ENCODE measurements around the gene IFNAR2.

Gene IFNAR2

DNA sequence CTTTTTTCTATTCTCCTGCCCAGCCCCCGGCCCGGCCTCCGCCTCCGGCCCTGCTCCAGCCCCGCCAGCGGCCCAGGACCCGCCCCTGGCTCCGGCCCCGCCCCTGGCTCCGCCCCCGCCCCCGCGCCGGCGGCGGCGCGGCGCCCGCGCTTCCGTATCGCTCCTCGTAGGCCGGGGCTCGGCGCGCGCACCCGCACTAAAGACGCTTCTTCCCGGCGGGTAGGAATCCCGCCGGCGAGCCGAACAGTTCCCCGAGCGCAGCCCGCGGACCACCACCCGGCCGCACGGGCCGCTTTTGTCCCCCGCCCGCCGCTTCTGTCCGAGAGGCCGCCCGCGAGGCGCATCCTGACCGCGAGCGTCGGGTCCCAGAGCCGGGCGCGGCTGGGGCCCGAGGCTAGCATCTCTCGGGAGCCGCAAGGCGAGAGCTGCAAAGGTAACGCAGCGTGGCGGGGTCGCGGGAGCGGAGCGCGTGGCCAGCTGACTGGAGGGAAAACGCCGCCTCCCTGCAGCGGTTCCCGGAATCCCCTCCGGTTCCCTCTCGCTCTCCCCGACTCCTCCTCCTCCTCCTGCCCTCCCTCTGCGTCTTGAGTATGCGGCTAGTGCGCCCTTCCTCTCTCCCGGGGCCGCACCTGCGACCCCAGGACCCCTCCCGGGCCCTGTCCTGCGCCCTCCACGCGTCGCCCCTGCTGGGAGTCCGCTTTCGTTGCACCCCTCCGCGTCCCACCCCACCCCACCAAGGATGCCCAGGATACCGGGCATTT is at the start of gene IFNAR2:
Gene IFNAR2 (plus strand): TSS at position 155 of the 761 bp plus-strand sequence. CDS start 11,985 bp downstream, outside the sequence.
- DNase-seq, result peak; percentile 76

DNA sequence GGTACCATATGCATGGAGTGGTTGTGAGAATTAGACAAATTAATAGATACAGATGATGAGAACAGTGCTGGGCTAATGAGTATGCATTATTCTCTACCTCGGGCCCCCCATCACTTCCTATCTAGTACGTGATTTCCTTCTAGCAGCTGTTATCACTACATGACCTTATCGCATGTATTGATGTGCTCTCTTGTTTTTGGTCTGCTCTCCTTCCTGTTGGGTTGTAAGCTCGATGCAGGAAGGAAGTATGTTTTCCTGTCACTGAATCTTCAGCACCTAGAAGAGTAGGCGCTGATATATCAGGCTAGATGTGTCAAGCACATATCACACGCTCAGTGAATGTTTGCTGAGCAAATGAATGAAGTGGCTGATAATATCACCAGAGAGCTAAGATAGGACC is 43.9 kb upstream of the IFNAR2 start:
- DNase-seq, result no peak

DNA sequence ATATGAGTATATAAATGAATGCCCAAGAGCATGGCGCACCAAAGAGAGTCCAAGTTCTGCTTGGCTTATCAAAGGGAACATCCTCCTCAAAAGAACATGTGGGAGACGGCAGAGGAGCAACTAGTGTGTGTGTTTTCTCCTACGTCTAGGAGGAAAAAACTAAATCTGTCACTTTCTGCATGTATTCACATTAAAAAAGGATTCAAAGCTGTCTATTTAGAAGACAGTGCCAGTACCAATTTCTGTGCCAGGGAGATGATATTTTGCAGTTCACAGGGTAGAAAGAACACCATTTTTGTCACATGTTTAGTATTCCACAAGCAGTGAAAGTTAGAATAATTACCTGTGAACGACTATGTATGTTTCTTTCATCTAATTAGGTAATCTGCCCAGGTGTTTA is 42.5 kb upstream of the IFNAR2 start:
- DNase-seq, result no peak

DNA sequence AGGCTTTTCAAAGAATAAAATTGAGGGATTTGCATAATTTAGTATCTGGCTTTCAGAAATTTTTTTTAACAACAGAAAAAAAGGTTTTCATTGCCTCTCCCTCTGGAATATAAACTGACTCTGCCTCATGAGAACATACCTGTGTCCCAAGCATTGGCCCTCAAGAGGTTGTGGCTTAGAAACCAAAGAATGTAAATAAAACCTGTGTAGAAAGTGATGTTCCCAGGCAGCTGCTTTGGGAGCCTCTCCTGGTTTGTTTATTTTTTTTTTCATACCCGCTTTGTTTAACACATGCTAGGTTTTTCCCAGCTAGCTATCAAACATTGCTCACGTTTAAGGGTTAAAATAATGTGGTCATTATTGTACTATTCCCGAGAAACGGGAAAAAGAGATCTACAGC is 40.5 kb upstream of the IFNAR2 start:
- no peak for DNase-seq

DNA sequence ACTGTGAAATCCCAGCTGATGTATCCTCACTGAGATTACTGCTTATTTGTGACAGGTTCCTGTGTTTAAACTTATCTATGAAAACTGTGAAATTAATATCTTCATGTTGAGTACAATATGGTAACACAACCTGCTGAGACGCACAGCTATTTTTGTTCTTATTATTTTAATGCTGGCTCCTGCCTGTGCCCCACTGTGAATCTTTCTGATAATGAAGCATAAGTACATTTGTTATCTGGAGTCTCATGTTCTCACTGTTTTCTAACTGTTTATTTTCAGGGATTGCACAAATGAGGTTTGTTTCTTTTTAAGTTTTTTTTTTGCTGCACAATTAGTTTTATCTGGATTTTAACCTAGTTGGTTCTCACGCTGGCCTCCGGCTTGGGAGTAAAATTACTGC is 39.9 kb upstream of the IFNAR2 start:
- DNase-seq, result no peak

DNA sequence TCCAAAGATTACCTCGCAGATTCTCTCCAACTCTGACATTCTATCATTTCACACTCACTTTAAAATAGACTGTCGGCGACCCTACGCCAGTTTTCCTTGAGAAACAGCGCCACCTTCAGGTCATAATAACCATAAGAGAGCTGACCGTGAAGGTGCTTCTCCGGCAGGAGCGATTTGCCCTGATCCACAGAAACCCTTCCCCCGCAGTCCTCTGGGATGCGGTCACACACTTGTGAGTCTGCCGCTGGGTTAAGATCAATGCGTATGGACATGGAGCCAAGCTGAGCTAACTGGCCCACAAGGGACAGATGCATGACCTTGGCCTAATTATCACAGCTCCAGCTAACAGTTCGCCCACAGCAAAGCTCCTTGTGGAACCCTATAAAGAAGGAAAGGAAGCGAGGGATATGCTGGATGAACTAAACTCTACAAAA is 32.8 kb upstream of the IFNAR2 start:
- DNase-seq, result peak; percentile 24

DNA sequence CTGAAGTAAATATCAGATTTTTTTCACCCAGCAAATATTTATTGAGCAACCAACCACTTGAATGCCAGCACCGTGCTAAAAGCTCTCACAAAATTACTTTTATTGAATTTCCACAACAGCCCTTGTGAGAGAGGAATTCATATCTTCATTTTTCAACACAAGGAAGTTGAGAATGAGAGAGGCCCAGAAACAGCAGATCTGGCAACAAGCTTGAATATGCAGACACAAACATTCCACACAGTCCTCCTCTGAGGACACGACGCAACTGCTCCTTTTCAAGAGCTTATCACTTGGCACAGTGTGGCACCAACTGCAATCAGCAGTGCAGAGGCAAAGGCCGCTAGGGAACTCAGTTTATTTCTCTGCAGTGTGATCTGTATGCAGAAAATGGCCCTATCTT is 32.2 kb upstream of the IFNAR2 start:
- DNase-seq, result no peak

DNA sequence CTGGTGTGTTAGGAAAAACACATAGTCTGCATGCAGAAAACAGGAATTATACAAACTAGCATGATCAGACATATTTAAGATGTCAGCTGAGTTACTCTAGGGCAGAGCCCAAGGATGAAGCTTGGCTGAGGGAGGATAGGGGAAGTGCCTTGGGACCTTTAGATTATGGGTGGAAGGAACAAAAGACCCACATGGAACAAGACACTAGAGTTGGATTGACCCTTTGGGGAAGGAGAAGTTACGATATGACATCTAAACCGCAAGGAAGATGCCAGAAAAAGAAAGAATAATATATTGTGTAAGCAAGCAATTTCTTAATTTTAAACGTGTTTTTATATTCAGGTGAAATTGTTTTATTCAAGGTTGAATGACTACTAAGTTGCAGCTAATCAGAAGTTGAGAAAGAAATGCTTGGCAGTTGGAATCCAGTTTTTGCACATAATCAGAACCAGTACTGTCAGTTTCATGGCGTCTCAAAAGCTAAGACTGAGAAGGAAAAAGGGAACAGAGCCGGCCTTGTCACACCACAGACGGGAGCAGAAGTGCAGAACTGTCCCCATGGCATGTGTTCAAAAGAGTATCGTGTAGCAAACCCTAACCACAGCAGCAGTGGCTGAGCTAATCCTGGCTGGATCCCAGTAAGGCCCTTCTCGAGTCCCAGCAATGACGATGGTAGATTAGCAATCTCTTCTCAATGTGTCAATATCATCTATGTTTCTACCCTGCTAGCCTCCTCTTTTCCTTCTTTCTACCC is 31.2 kb upstream of the IFNAR2 start:
- DNase-seq, result no peak

DNA sequence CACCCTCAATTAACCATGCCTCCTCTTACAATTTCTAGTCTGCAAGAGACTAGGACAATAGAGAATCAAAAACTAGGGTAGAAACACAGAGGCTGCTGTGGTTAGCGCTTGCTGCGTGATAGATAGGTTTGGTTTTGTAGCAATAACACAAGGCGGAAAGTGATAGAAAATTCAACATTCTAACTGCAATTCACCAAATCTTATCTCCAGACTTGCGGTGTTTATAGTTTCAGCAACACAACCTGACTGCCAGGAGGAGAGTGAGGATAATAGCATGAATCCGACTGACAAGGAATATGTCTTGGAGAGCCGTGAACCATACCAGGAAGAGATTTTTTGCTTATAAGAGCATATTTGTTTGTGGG is 30.7 kb upstream of the IFNAR2 start:
- no peak for DNase-seq

DNA sequence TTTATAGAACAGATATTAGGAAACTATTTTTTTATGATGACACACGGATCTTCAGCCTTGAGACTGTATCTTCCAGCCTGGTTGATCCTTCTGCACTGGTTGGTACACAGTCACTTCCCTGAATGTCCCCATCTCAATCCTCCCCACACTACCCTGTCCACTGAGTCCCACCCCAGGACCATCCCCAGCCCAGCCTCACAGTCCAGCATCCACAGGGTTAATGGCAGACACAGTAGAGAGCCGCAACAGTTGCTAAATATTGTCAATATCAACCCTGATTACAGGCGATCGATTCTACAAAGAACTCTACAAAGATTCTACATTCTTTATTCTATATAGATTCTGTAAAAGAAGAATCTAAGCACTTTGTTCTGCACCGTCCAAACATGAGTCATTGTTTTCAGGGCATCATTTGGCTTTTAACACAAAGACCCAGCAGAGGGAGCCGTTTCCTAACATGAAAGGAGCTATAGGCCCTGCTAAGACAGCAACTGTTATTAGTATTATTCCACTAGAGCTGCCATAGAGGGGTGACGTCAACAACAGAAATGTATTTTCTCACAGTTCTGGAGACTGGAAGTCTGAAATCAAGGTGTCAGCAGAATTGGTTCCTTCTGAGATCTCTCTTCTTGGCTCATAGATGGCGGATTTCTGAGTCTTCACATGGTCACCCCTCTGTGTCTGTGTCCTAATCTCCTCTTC is 30.1 kb upstream of the IFNAR2 start:
- DNase-seq, result peak; percentile 65

DNA sequence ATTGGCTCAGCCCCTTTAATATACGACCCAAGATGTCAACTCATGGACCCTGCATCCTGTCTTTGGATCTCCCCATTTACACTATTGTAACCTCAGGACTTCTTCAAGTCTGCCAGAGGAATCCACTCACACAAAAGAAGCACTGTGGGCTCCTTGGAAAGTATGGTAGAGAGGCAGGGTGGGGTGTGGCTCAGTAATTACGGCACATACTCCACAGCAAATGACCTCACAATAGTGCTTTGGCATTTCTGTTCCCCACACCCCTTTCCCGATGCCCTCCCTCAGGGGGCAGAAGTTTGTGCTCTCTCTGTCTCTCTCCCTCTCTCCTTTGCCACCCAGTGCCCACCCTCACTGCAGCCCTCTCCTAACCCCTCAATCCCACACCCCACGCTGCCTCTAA is 27.8 kb upstream of the IFNAR2 start:
- no peak for DNase-seq

DNA sequence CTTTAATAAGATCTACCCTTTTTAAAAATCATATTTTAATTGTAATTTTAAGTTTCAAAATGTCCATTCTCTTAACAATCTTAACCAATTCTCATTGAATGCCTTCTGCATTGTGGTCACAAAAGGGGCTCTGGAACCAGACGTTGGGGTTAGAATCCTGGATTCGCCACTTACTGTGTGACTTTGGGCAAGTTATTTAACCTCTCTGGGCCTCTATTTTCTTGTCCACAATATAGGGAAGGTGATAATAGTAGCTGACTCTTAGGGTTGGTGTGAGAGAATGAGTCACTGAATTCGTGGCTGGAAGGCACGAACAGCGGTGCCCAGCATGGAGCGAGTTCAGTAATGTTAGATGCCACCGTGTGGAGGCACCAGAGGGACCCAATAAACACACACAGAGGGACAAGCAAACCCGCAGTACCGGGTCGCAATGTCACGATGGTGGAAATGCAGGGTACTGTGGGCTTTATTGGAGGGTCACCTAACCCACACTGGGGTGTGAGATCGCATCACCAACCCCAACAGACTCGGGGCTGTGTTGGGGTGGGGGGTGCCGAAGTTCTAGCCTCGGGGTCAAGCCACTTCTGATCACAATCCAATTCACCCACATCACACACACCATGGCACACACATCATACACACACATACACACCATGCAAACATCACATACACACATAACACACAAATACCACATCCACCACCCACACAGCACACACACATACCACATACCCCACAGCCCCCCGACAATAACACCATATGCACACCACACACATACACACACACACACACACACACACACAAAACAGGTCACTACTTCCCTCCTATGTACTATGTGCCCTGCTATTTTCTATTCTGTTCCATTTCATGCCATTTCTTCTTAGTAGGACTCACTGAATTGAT is 27.0 kb upstream of the IFNAR2 start:
- no peak for DNase-seq

DNA sequence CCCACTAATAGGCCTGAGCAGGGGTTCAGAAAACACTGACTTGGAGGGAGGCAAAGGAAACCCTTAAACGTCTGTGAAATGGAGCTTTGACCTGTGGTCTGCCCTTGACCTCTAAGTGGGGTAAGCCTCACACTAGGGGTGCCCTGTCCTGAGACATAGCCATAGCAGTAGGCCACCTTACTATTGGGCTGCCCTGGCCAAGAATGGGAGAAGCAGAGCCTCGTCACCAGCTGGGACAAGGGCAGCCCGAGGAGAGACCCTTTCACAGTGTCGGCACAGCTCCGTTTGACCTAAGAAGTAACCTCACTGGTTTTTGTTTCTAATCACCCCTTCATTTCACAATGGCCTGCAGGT is 26.4 kb upstream of the IFNAR2 start:
- no peak for DNase-seq

DNA sequence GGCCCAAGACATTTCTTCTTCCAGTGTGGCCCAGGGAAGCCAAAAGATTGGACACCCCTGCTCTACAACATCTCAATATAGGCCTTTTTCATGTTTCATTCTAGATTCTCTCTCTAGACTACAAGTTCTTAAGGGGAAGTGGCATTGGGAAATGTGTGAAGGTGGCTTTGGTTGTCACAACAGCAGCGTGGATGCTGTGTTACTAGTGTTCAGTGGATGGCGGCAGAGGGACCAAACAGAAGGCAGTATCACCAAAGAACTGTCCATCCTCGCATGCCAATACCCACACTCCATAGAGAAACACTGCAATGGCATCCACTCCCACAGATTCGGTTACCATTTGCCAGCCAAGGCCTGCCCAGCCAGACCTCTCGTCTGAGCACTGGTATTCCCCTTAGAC is 24.3 kb upstream of the IFNAR2 start:
- DNase-seq, result no peak

DNA sequence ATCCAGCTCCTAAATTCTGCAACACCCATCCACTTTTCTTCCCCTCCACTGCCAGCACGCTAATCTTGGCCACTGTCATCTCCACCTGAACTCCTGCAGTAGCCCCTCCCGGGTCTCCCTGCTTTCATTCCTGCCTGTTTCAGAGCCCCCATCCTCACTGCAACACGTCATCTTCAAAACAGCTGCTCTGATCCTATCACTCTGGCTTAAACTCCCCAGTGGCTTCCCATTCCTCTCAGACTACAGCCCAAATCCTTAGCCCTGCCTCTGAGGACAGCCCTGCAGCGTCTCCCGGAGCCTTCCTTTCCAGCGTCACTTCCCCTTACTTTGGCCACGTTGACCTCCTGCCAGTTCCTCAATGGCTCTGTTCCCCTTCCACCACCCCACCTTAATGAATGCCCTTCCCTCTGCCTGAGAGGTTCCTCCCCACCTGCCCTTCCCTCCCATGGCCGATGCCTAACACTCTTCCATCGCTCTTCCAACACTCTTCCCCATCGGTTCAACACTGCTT is 22.9 kb upstream of the IFNAR2 start:
- no peak for DNase-seq

DNA sequence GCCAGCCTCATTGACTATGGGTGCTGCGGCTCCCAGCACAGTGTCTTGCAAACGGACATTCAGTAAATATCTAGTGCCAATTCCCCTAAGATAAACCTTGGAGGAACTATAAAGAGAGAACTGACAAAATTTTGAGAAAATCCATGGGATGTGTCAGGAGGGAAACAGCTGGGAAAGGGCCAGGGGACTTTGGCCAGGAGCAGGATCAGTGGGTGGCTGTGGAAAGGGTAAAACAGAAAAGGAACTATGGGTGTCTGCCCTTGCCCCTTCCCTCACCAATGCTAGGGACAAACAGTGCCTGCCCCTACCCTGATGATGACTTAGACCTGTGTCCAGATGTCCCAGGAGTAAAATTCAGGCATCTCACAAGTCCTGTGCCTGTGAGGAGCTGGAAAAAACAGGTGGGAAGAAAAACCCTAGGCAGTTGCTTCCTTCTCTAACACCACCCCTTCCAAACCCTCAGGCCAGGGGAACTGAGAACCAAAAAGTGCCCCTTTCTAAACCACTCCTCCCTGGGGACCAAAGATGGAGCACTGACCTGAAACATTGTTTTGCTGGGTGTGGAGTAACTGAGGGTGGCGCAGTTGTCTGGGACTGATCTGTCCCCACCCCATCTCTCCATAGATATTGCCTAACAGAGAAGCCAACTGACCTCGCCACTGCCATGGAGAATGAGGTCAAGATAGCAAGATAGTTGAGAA is 22.1 kb upstream of the IFNAR2 start:
- no peak for DNase-seq

DNA sequence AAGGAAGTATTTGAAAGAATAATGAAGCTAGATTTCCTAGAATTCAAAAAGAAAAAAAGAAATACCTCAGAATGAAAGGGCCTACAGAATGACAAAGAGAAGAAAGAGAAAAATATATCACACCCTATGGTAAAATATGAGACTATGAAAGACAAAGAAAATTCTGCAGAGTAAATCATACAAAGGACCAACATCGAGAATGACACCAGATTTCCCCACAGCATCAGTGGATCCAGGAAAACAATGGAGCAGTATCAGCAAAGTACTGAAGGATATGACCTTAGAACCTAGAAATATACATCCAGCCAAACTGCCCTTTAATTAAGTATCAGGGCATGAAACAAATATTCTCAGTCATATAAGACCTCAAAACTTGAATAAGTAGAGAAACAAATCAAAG is 21.2 kb upstream of the IFNAR2 start:
- DNase-seq, result no peak

DNA sequence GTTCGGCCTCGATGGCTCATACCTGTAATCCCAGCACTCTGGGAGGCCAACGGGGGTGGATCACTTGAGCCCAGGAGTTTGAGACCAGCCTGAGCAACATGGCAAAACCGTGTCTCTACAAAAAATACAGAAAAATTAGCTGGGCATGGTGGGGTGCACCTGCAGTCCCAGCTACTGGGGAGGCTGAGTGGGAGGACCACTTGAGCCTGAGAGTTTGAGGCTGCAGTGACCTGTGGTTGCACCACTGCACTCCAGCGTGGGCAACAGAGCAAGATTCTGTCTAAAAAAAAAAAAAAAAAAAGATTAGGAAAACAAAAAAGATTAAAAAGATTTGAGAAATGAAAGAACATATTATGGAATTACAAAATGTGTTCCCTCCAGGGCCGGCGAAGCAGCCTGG is 18.4 kb upstream of the IFNAR2 start:
- no peak for DNase-seq

DNA sequence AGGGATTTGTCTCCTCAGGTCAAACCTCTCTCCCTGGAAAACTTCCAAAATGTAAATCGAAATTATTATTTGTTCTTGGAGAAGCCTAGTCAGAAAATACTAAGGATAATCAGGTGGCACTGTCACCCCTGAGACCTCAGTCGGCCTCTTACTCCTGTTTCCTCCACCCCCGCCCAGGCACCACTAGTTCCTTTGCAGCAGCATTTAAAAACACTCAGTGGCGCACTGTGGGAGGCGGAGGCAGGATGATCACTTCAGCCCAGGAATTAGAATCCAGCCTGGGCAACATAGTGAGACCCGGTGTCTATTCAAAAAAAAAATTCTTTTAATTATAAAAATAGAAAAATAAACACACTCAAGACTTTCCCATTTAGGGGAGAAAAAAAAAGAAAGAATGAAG is 18.0 kb upstream of the IFNAR2 start:
- DNase-seq, result no peak

DNA sequence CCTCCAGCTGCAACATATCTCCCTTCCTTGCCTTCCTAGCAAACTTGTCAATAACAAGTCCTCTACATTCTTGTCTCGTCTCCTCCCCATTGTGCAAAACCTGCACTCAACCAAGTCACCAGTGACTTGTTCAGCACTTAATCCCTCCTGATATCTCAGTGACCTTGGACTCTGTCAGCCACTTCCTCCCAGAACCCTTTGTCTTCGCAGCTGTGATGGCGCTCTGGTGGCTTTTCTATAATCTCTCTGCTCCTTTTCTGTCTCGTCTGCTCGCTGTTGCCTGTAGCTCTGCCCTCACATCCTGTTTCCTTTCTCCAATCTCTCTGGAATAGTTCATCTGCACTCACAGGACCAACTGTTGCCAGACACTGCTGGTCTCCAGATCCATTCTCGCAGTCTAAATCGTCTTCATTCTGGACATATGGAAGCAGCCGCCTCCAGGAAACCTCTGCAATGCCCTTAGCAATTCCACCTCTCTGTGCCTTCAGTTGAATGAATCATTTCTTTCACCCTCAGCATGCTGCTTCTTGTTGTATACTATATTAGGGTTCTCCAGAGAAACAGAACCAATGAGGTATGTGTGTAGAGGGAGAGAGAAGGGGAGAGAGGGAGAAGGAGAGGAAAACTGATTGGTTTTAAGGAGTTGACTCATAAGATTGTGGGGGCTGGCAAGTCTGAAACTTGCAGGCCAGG is 17.4 kb upstream of the IFNAR2 start:
- DNase-seq, result no peak

DNA sequence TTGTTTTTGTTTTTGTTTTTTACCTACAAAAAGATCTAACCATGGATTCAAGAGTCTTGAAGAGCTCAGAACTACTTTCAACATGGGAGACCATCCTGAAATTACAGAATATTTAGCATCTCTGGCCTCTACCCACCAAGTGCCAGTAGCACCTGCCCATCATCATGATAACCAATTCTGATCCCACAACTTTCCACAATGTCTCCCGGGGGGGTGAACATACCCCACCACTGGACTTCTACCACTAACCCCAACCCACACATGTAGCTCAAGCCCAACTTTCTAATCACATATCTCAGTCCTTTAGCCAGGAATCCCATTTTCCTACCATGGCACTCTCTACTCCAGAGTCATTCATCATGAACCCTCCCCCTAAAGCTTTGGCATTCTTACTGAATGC is 15.7 kb upstream of the IFNAR2 start:
- DNase-seq, result no peak

DNA sequence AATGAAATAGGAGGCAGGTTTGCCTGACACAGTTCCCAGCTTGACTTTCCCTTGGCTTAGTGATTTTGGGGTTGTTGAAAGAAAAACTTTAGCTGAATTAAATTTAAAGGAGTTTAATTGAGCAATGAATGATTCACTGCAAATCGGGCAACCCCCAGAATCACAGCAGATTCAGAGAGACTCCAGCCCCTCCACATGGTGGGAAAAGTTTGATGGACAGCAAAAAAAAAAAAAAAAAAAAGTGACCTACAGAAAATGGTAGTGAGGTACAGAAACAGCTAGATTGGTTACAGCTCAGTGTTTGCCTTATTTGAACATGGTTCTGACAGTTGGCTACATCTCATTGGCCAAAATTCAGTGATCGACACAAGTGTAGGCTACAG is 12.6 kb upstream of the IFNAR2 start:
- no peak for DNase-seq

All from stimulated activated CD4-positive, alpha-beta T cell treated with anti-CD3 and anti-CD28 coated beads, Interleukin-12 subunit alpha, Interleukin-12 subunit beta, amount 100 ng/mL, for 4 hours (primary cell).